ENCODE measurements around the gene TMEM41A. TPM values are rescaled to one million over a fixed set of nuclear protein-coding genes. Genes with fewer than 3 reads are reported as not detected.
"Not testable (repeated sequence)": the region's sequence is repeated elsewhere in the genome, so short reads cannot be mapped to it uniquely, and the experiment has no call there.

The TMEM41A gene
- polyA plus RNA-seq, 1 experiment: 17.8 TPM

- no peak overlapping the region for H3K4me3 ChIP-seq (ENCODE audit: low read depth, low read length)
- no peaks in the 10 kb centered on the region for H3K9me3 ChIP-seq (ENCODE audit: control insufficient read depth, insufficient read depth, low read length)
- no peaks in the 10 kb centered on the region for H3K27me3 ChIP-seq (ENCODE audit: control insufficient read depth, insufficient read depth, low read length)
- TF ChIP-seq CTCF (IDR thresholded peaks at IDR 0.05; ENCODE audit: low read depth, low read length): no peak
- no peak for DNase-seq (ENCODE audit: low read depth, low spot score)
- ChIA-PET POLR2A (no interaction called here), CTCF (interaction anchor here (0.8 to 3.2 kb wide), 9 partner anchors 8 to 126 kb away, joined by 3 to 21 read pairs (median 8); partner anchors contain the start of gene SENP2)
- no peak overlapping the region for H3K27ac ChIP-seq (ENCODE audit: low read depth, low read length)
These were observed 38.5 kb downstream of the TMEM41A start for GRCh38 chr3:185460309-185460708.

- CTCF ChIA-PET: no interaction called here
- no peak for TF ChIP-seq CTCF (IDR thresholded peaks at IDR 0.05; ENCODE audit: low read depth, low read length)
These were observed 41.5 kb downstream of the TMEM41A start for GRCh38 chr3:185457376-185457775.

GRCh38 chr3:185451432-185451831 lies 47.4 kb downstream of the TMEM41A start:
- H3K27ac ChIP-seq (ENCODE audit: low read depth, low read length); H3K4me3 ChIP-seq (ENCODE audit: low read depth, low read length); DNase-seq (ENCODE audit: low read depth, low spot score); POLR2A ChIA-PET; H3K27me3 ChIP-seq (ENCODE audit: control insufficient read depth, insufficient read depth, low read length); H3K9me3 ChIP-seq (ENCODE audit: control insufficient read depth, insufficient read depth, low read length): not testable (repeated sequence)
- CTCF ChIA-PET: interaction anchor here (2.2 kb wide), 1 partner anchor 9 kb away, joined by 8 read pairs; no protein-coding TSS in a partner anchor

More at GRCh38 chr3:185457376-185457775, 41.5 kb downstream of the TMEM41A start:
- H3K27ac ChIP-seq (ENCODE audit: low read depth, low read length): no peak overlapping the region
- no peak for DNase-seq (ENCODE audit: low read depth, low spot score)
- H3K27me3 ChIP-seq (ENCODE audit: control insufficient read depth, insufficient read depth, low read length): no peaks in the 10 kb centered on the region
- H3K9me3 ChIP-seq (ENCODE audit: control insufficient read depth, insufficient read depth, low read length): no peaks in the 10 kb centered on the region
- POLR2A ChIA-PET: no interaction called here
- H3K4me3 ChIP-seq (ENCODE audit: low read depth, low read length): no peak overlapping the region

GRCh38 chr3:185448107-185448506 lies 50.7 kb downstream of the TMEM41A start:
- ChIA-PET CTCF (interaction anchor here (0.6 kb wide), 1 partner anchor 9 kb away, joined by 3 read pairs; no protein-coding TSS in a partner anchor), POLR2A (no interaction called here)
- no peak for TF ChIP-seq CTCF (IDR thresholded peaks at IDR 0.05; ENCODE audit: low read depth, low read length)

GRCh38 chr3:185444329-185444728 lies 54.5 kb downstream of the TMEM41A start:
- no peak for TF ChIP-seq CTCF (IDR thresholded peaks at IDR 0.05; ENCODE audit: low read depth, low read length)
- no peaks in the 10 kb centered on the region for H3K27me3 ChIP-seq (ENCODE audit: control insufficient read depth, insufficient read depth, low read length)
- POLR2A ChIA-PET: no interaction called here
- DNase-seq (ENCODE audit: low read depth, low spot score): no peak
- no peak overlapping the region for H3K4me3 ChIP-seq (ENCODE audit: low read depth, low read length)
- CTCF ChIA-PET: no interaction called here
- no peak overlapping the region for H3K27ac ChIP-seq (ENCODE audit: low read depth, low read length)
- H3K9me3 ChIP-seq (ENCODE audit: control insufficient read depth, insufficient read depth, low read length): no peaks in the 10 kb centered on the region

More at GRCh38 chr3:185448107-185448506, 50.7 kb downstream of the TMEM41A start:
- H3K27me3 ChIP-seq (ENCODE audit: control insufficient read depth, insufficient read depth, low read length): no peaks in the 10 kb centered on the region
- H3K4me3 ChIP-seq (ENCODE audit: low read depth, low read length): no peak overlapping the region
- H3K27ac ChIP-seq (ENCODE audit: low read depth, low read length): no peak overlapping the region
- H3K9me3 ChIP-seq (ENCODE audit: control insufficient read depth, insufficient read depth, low read length): no peaks in the 10 kb centered on the region
- no peak for DNase-seq (ENCODE audit: low read depth, low spot score)
